A172 (cell line): ENCODE results near the gene KRT78. TPM values are rescaled to one million over a fixed set of nuclear protein-coding genes. Genes with fewer than 3 reads are reported as not detected.
"Not testable (repeated sequence)": the region's sequence is repeated elsewhere in the genome, so short reads cannot be mapped to it uniquely, and the experiment has no call there.

Experiments
- DNase-seq: peaks from one replicate; pipeline ENCODE4 v3.0.0-alpha.2; 2015; ENCODE audit warnings: low spot score
- total RNA-seq: library from RNA; depleted of rRNA; stranded (reverse); fragments of >200 nt; shearing (Covaris generic); gene quantifications from 2 replicates; pipeline ENCODE4 v1.2.3, GENCODE V29; 2014; rRNA removed

KRT78 gene
- total RNA-seq, 1 experiment from 2014 or later = not detected

- no peak for DNase-seq
Observed at GRCh38 chr12:52796429-52796794, 52.4 kb downstream of the KRT78 start.

- no peak for DNase-seq
Observed at GRCh38 chr12:52795694-52796428, 52.9 kb downstream of the KRT78 start, which contains the start of gene KRT3. Gene KRT3 (minus strand): TSS chr12:52796117. CDS start chr12:52796042, 75 bp downstream.

GRCh38 chr12:52795332-52795674 is 53.5 kb downstream of the KRT78 start:
- DNase-seq = not testable (repeated sequence)

GRCh38 chr12:52794479-52795331 is 54.1 kb downstream of the KRT78 start:
- peak; percentile 50 for DNase-seq

- no peak for DNase-seq
Observed at GRCh38 chr12:52792185-52793029, 56.4 kb downstream of the KRT78 start.

- DNase-seq = no peak
Observed at GRCh38 chr12:52791271-52792184, 57.3 kb downstream of the KRT78 start.

- DNase-seq = no peak
Observed at GRCh38 chr12:52790427-52791270, 58.1 kb downstream of the KRT78 start.

- DNase-seq = no peak
Observed at GRCh38 chr12:52789637-52790426, 59.0 kb downstream of the KRT78 start.

GRCh38 chr12:52788876-52789636 is 59.7 kb downstream of the KRT78 start:
- DNase-seq = no peak

GRCh38 chr12:52788192-52788875 is 60.5 kb downstream of the KRT78 start:
- no peak for DNase-seq

Other genes with a start within 250 kb of the KRT78 start
- not detected in 2 replicates for gene KRT72, start 247.5 kb downstream of the KRT78 start, total RNA-seq
- gene KRT73, start 230.4 kb downstream of the KRT78 start, total RNA-seq = not detected in 2 replicates
- not detected in 2 replicates for gene KRT2, start 196.8 kb downstream of the KRT78 start, total RNA-seq
- gene KRT1, start 168.6 kb downstream of the KRT78 start, total RNA-seq = not detected in 2 replicates
- not detected in 2 replicates for gene KRT77, start 145.5 kb downstream of the KRT78 start, total RNA-seq
- not detected in 2 replicates for gene KRT76, start 71.6 kb downstream of the KRT78 start, total RNA-seq
- gene KRT3, start 52.9 kb downstream of the KRT78 start, total RNA-seq = not detected in 2 replicates
- gene KRT4, start 34.9 kb downstream of the KRT78 start, total RNA-seq = 0.07 TPM in 1 of 2 replicates, not detected in the other
- 0.26 and 0.33 TPM in 2 replicates for gene KRT79, start 14.7 kb downstream of the KRT78 start, total RNA-seq
- gene KRT8, start 56.1 kb upstream of the KRT78 start, total RNA-seq = 287 and 407 TPM in 2 replicates
- gene KRT18, start 100.1 kb upstream of the KRT78 start, total RNA-seq = 1,324 and 2,186 TPM in 2 replicates
- 290 and 314 TPM in 2 replicates for gene EIF4B, start 157.5 kb upstream of the KRT78 start, total RNA-seq
- gene TNS2, start 201.1 kb upstream of the KRT78 start, total RNA-seq = 18.9 and 24.5 TPM in 2 replicates
- 15.2 and 19.6 TPM in 2 replicates for gene SPRYD3, start 230.4 kb upstream of the KRT78 start, total RNA-seq
- 104 and 147 TPM in 2 replicates for gene IGFBP6, start 248.7 kb upstream of the KRT78 start, total RNA-seq